GM12878 (cell line): Measurements from ENCODE around the gene RNASEH2A. TPM values are rescaled to one million over a fixed set of nuclear protein-coding genes. Genes with fewer than 3 reads are reported as not detected.

Experiments used
- ATAC-seq: fragments of 200-7000 bp; cut with Tn5 transposase; 3 replicates; pipeline ENCODE4 v1.9.1; 2020; ENCODE audit warnings: mild to moderate bottlenecking, moderate library complexity
- BruUV-seq: library from RNA; stranded (reverse); fragments of 400-500 nt; replicated peaks from 2 replicates; lab custom pipeline; 2021; lab: Mats Ljungman, UMichigan
- CTCF ChIA-PET: fragments of 300-600 bp; sonication (Branson Sonifier 250); formaldehyde crosslinking; extraction: SDS; loops from one replicate; lab custom pipeline; 2021; ENCODE audit warnings: inconsistent platforms; lab: Yijun Ruan, JAX
- POLR2A ChIA-PET: fragments of 350-600 bp; formaldehyde crosslinking; extraction: SDS; loops from one replicate; lab custom pipeline; 2021; ENCODE audit warnings: inconsistent platforms; lab: Charles Lee
- RAD21 ChIA-PET: fragments of 300-600 bp; sonication (Branson Sonifier 250); formaldehyde crosslinking; loops from one replicate; lab custom pipeline; 2023; ENCODE audit warnings: antibody characterized with exemption; ENCODE audit not compliant: unreplicated experiment; lab: Charles Lee
- SMC1A ChIA-PET: fragments of 300-600 bp; sonication (Branson Sonifier 250); formaldehyde crosslinking; loops from one replicate; lab custom pipeline; 2023; ENCODE audit not compliant: unreplicated experiment, uncharacterized antibody; lab: Charles Lee
- DNase-seq: peaks from one replicate; pipeline ENCODE4 v3.0.0-alpha.2; 2011; ENCODE audit warnings: low read depth, low spot score
- FAIRE-seq: peaks from 3 replicates; lab custom pipeline; 2011; peaks lifted over from hg19 to GRCh38; lab: Jason Lieb, UNC
- H2AFZ ChIP-seq: 2 replicates; pipeline ENCODE4 v1.6.0; 2011; ENCODE audit warnings: low read depth, low read length, control low read depth; ENCODE audit not compliant: control insufficient read depth
- H3K27ac ChIP-seq: 2 replicates; pipeline ENCODE4 v1.5.1; 2011; ENCODE audit warnings: control low read depth; ENCODE audit not compliant: control insufficient read depth, insufficient read depth
- H3K27me3 ChIP-seq, 2 experiments: replicated peaks in 1 of 2; 2 replicates each; pipeline versions ENCODE4 v1.6.0 to v1.6.1; 2011; ENCODE audit warnings: low read length in 1 of 2; ENCODE audit not compliant: control insufficient read depth in 2 of 2, insufficient read depth in 2 of 2
- H3K36me3 ChIP-seq, 2 experiments: 2 replicates each; pipeline ENCODE4 v1.5.1; 2011; ENCODE audit warnings: low read length in 1 of 2; ENCODE audit not compliant: control insufficient read depth in 2 of 2, insufficient read depth in 2 of 2
- H3K4me1 ChIP-seq: 2 replicates; pipeline ENCODE4 v1.6.1; 2011; ENCODE audit warnings: mild to moderate bottlenecking, low read length, moderate library complexity, mixed read lengths; ENCODE audit not compliant: control insufficient read depth, insufficient read depth
- H3K4me2 ChIP-seq: 2 replicates; pipeline ENCODE4 v1.6.0; 2011; ENCODE audit warnings: control low read depth; ENCODE audit not compliant: control insufficient read depth, insufficient read depth
- H3K4me3 ChIP-seq: fragments of 200-600 bp; sonication (generic); 2 replicates; pipeline ENCODE4 v1.5.1; 2016
- H3K79me2 ChIP-seq: 2 replicates; pipeline ENCODE4 v1.6.0; 2011; ENCODE audit warnings: low read length; ENCODE audit not compliant: control insufficient read depth, insufficient read depth
- H3K9ac ChIP-seq: 2 replicates; pipeline ENCODE4 v1.8.0; 2011; ENCODE audit warnings: low read length, control low read depth, mixed read lengths; ENCODE audit not compliant: control insufficient read depth, insufficient read depth
- H3K9me3 ChIP-seq: replicated peaks from 3 replicates; pipeline ENCODE4 v1.5.1; 2011; ENCODE audit warnings: mild to moderate bottlenecking, low read length; ENCODE audit not compliant: control insufficient read depth, insufficient read depth
- H4K20me1 ChIP-seq: 2 replicates; pipeline ENCODE4 v1.6.0; 2011; ENCODE audit not compliant: control insufficient read depth, insufficient read depth
- EP300 ChIP-seq, 2 experiments: fragments of 150-350 bp in 1 of 2; IDR thresholded peaks; 2 replicates each; pipeline ENCODE4 v1.6.1; 2011 to 2012; ENCODE audit warnings: low read depth in 2 of 2, low read length in 2 of 2, borderline replicate concordance in 1 of 2, improper control_type of control experiment in 1 of 2, inconsistent platforms in 1 of 2; ENCODE audit not compliant: control insufficient read depth in 1 of 2
- FOXK2 ChIP-seq: fragments of 450-650 bp; IDR thresholded peaks from 2 replicates; pipeline ENCODE4 v1.6.1; 2017; ENCODE audit warnings: mild to moderate bottlenecking, moderate library complexity
- KAT2A ChIP-seq: conservative IDR thresholded peaks from 2 replicates; pipeline ENCODE4 v1.6.1; 2011; ENCODE audit warnings: low read depth, low read length; ENCODE audit not compliant: control insufficient read depth
- MLLT1 ChIP-seq: fragments of 450-650 bp; IDR thresholded peaks from 2 replicates; pipeline ENCODE4 v1.6.1; 2016; ENCODE audit warnings: mild to moderate bottlenecking
- WGBS: methylation state at CpG from one replicate; pipeline ENCODE4 v1.1.6; 2016; ENCODE audit warnings: low lambda C conversion rate; ENCODE audit not compliant: insufficient replicate concordance, insufficient coverage; ENCODE audit errors: missing lambda C conversion rate; 5-methylcytosine and 5-hydroxymethylcytosine counted together
- in situ Hi-C: fragments of 300-500 bp; cut with MboI; formaldehyde crosslinking; loops from 9 replicates; pipeline ENCODE4 v1.14.3; 2018; ENCODE audit warnings: mixed read lengths
- intact Hi-C: fragments of 100-400 bp; cut with micrococcal nuclease; formaldehyde crosslinking; loops from one replicate; pipeline ENCODE4 v1.14.2; 2022; ENCODE audit not compliant: unreplicated experiment
- polyA plus RNA-seq, 11 experiments: library from polyadenylated mRNA; depleted of rRNA in 4 of 11; unstranded in 6 of 11; stranded (reverse) in 5 of 11; fragments of >200 nt; fragmentation: Nextera tagmentation in 4 of 11; fragmentation: Illumina TruSeq in 1 of 11; extraction: Ambion mirVana in 4 of 11; extraction: Trizol in 1 of 11; gene quantifications; 1 replicate in 1 of 11; 2 replicates in 10 of 11; pipeline versions ENCODE4 v1.2.1 to v1.2.3, GENCODE V29; 2011 to 2016; ENCODE audit warnings: inconsistent platforms in 2 of 11, missing spikeins in 2 of 11, low read depth in 1 of 11
- total RNA-seq, 4 experiments: library from RNA; depleted of rRNA in 3 of 4; stranded (reverse); fragments of >200 nt in 3 of 4; fragmentation: Illumina TruSeq in 1 of 4; extraction: Trizol in 1 of 4; gene quantifications; 2 replicates each; pipeline versions ENCODE4 v1.2.1 to v1.2.3, GENCODE V29; 2013 to 2021
- TF ChIP-seq, protein P1 (sequence below): IDR thresholded peaks from 2 replicates; pipeline ENCODE4 v1.6.1; 2012; ENCODE audit warnings: low read depth, low read length, improper control_type of control experiment

The RNASEH2A gene
- total and polyA plus RNA-seq, 10 of the 15 experiments (the other 5 are each of a cell fraction or from before 2014, with no cell fraction given): 17.4 to 103 (median 40.4) TPM

GRCh38 chr19:12790628-12791344 lies 15.6 kb upstream of the RNASEH2A start:
- H3K9ac ChIP-seq: peak overlapping the region; percentile 70
- intact Hi-C loops (loop anchor here (1.0 kb wide), 1 partner anchor 12 kb away; no protein-coding TSS in a partner anchor), in situ Hi-C loops (no loop called here)
- H3K4me1 ChIP-seq: peaks cover 44% of the 10 kb centered on the region
- no peaks in the 10 kb centered on the region for H3K36me3 ChIP-seq
- DNase-seq (no peak), FAIRE-seq (no peak), ATAC-seq (no peak)
- peak; percentile 93 for TF ChIP-seq FOXK2
- TF ChIP-seq, protein P1, sequence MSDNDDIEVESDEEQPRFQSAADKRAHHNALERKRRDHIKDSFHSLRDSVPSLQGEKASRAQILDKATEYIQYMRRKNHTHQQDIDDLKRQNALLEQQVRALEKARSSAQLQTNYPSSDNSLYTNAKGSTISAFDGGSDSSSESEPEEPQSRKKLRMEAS: peak; percentile 99
- 0 out of 4 replicates have a peak, but pooled peaks of 1 of the 2 experiments have one; percentile 12 for TF ChIP-seq EP300 (IDR thresholded peaks at IDR 0.05; ENCODE audit: borderline replicate concordance in 1 of 2, control insufficient read depth in 1 of 2, low read depth in 2 of 2, low read length in 2 of 2)
- 0 out of 2 replicates have a peak, but pooled peaks have one; percentile 10 for TF ChIP-seq MLLT1
- no peak for TF ChIP-seq KAT2A
- RAD21 ChIA-PET: interaction anchor here (1.4 to 11.4 kb wide), 3 partner anchors 9 to 56 kb away, joined by 3 to 303 read pairs (median 13); partner anchors contain the start of genes HOOK2 and TRIR
- H3K4me2 ChIP-seq: peak overlapping the region; percentile 97
- under 1% methylated on average over 22 of the region's 22 CpGs for WGBS
- BruUV-seq: no TSS peak
- H2AFZ ChIP-seq: no peak overlapping the region
- SMC1A ChIA-PET: interaction anchor here (0.6 to 11.5 kb wide), 3 partner anchors 11 to 366 kb away, joined by 3 to 240 read pairs (median 3); no protein-coding TSS in a partner anchor
- H3K79me2 ChIP-seq: peaks cover 42% of the 10 kb centered on the region
- POLR2A ChIA-PET: interaction anchor here (1.2 to 8.2 kb wide), 7 partner anchors 10 to 361 kb away, joined by 3 to 303 read pairs (median 7); partner anchors contain the start of genes GET3, HOOK2 and RNASEH2A
- no peaks in the 10 kb centered on the region; the same call in 2 of the 3 replicates for H3K9me3 ChIP-seq
- H3K27ac ChIP-seq: peak overlapping the region; percentile 99
- no peaks in the 10 kb centered on the region for H4K20me1 ChIP-seq
- peak overlapping the region; percentile 87 for H3K4me3 ChIP-seq
- CTCF ChIA-PET: interaction anchor here (0.8 to 11.1 kb wide), 2 partner anchors 13 to 1410 kb away, joined by 4 to 537 read pairs; partner anchors contain the start of gene HOOK2
- no peaks in the 10 kb centered on the region for H3K27me3 ChIP-seq
